ENCODE data around the gene CLSTN1.

GRCh38 chr1:9723926-9724325 is 99.8 kb downstream of the CLSTN1 start:
- TF ChIP-seq CTCF (IDR thresholded peaks at IDR 0.05) = no peak
- TF ChIP-seq POLR2A (IDR thresholded peaks at IDR 0.05) = no peak
